ENCODE data around the gene PODXL. TPM values are rescaled to one million over a fixed set of nuclear protein-coding genes. Genes with fewer than 3 reads are reported as not detected.

PODXL gene
- polyA plus RNA-seq, 1 donor from 2014 or later: 4.5 TPM

- Histone ChIP-seq H4K20me1 (ENCODE audit: insufficient read depth) (no peaks in the 10 kb centered on the region), H2AFZ (ENCODE audit: low read depth, low read length) (no peak overlapping the region), H3K9me2 (ENCODE audit: insufficient read depth, low read length) (no peaks in the 10 kb centered on the region)
Measured at GRCh38 chr7:131581241-131582051, 25.0 kb upstream of the PODXL start.

GRCh38 chr7:131578602-131579001, 22.2 kb upstream of the PODXL start:
- no peak for TF ChIP-seq SMC3 (conservative IDR thresholded peaks at IDR 0.05; ENCODE audit: poor library complexity)
- no peak for TF ChIP-seq EP300 (conservative IDR thresholded peaks at IDR 0.05; ENCODE audit: poor library complexity, severe bottlenecking)
- TF ChIP-seq POLR2AphosphoS5 (IDR thresholded peaks at IDR 0.05): no peak
- TF ChIP-seq MXI1 (conservative IDR thresholded peaks at IDR 0.05; ENCODE audit: poor library complexity, severe bottlenecking): no peak
- no peak for TF ChIP-seq REST (IDR thresholded peaks at IDR 0.05; ENCODE audit: borderline replicate concordance)
- no peak for TF ChIP-seq TAF1 (IDR thresholded peaks at IDR 0.05; ENCODE audit: low read depth)
- no peak for TF ChIP-seq EZH2 (IDR thresholded peaks at IDR 0.05; ENCODE audit: borderline replicate concordance, insufficient read depth, low read length, poor library complexity, severe bottlenecking)
- TF ChIP-seq RAD21 (conservative IDR thresholded peaks at IDR 0.05): no peak
- TF ChIP-seq, protein P1, sequence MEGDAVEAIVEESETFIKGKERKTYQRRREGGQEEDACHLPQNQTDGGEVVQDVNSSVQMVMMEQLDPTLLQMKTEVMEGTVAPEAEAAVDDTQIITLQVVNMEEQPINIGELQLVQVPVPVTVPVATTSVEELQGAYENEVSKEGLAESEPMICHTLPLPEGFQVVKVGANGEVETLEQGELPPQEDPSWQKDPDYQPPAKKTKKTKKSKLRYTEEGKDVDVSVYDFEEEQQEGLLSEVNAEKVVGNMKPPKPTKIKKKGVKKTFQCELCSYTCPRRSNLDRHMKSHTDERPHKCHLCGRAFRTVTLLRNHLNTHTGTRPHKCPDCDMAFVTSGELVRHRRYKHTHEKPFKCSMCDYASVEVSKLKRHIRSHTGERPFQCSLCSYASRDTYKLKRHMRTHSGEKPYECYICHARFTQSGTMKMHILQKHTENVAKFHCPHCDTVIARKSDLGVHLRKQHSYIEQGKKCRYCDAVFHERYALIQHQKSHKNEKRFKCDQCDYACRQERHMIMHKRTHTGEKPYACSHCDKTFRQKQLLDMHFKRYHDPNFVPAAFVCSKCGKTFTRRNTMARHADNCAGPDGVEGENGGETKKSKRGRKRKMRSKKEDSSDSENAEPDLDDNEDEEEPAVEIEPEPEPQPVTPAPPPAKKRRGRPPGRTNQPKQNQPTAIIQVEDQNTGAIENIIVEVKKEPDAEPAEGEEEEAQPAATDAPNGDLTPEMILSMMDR (IDR thresholded peaks at IDR 0.05; ENCODE audit: poor library complexity, severe bottlenecking): no peak
- Histone ChIP-seq H3K4me3 (ENCODE audit: low read length) (no peak overlapping the region), H3K36me3 (ENCODE audit: insufficient read depth, low read length) (no peaks in the 10 kb centered on the region), H3F3A (ENCODE audit: insufficient read depth, low read length, poor library complexity, severe bottlenecking) (no peaks in the 10 kb centered on the region), H3K27ac (ENCODE audit: low read length) (no peak overlapping the region), H4K20me1 (ENCODE audit: insufficient read depth) (no peaks in the 10 kb centered on the region), H3K9ac (ENCODE audit: low read length) (no peak overlapping the region), H3K27me3 (ENCODE audit: insufficient read depth, low read depth, low read length) (no peaks in the 10 kb centered on the region), H3K79me2 (replicated peaks; ENCODE audit: insufficient read depth, low read length) (no peaks in the 10 kb centered on the region), H3K4me2 (ENCODE audit: low read length) (no peak overlapping the region), H3K9me3 (ENCODE audit: low read length) (no peaks in the 10 kb centered on the region), H3K9me2 (ENCODE audit: insufficient read depth, low read length) (no peaks in the 10 kb centered on the region), H2AFZ (ENCODE audit: low read depth, low read length) (no peak overlapping the region)

More at GRCh38 chr7:131581241-131582051, 25.0 kb upstream of the PODXL start:
- no peaks in the 10 kb centered on the region for H3K79me2 ChIP-seq (replicated peaks; ENCODE audit: insufficient read depth, low read length)
- no peaks in the 10 kb centered on the region for H3F3A ChIP-seq (ENCODE audit: insufficient read depth, low read length, poor library complexity, severe bottlenecking)
- H3K27ac ChIP-seq (ENCODE audit: low read length): no peak overlapping the region
- no peak overlapping the region for H3K9ac ChIP-seq (ENCODE audit: low read length)
- no peaks in the 10 kb centered on the region for H3K36me3 ChIP-seq (ENCODE audit: insufficient read depth, low read length)
- H3K4me3 ChIP-seq (ENCODE audit: low read length): no peak overlapping the region
- no peak overlapping the region for H3K4me2 ChIP-seq (ENCODE audit: low read length)
- TF ChIP-seq RAD21 (conservative IDR thresholded peaks at IDR 0.05) (no peak), TAF1 (IDR thresholded peaks at IDR 0.05; ENCODE audit: low read depth) (no peak), SMC3 (conservative IDR thresholded peaks at IDR 0.05; ENCODE audit: poor library complexity) (no peak)
- no peaks in the 10 kb centered on the region for H3K27me3 ChIP-seq (ENCODE audit: insufficient read depth, low read depth, low read length)
- H3K9me3 ChIP-seq (ENCODE audit: low read length): no peaks in the 10 kb centered on the region

Data from neural cell (in vitro differentiated cells).